GM21423 (cell line): ENCODE data around the gene AK9.
"Not testable (repeated sequence)": the region's sequence is repeated elsewhere in the genome, so short reads cannot be mapped to it uniquely, and the experiment has no call there.

Source experiments
- ATAC-seq: cut with Tn5 transposase; IDR thresholded peaks from one replicate; pipeline ENCODE4 v1.9.1; 2021; ENCODE audit warnings: mild to moderate bottlenecking, moderate library complexity; ENCODE audit not compliant: unreplicated experiment

The AK9 gene

DNA sequence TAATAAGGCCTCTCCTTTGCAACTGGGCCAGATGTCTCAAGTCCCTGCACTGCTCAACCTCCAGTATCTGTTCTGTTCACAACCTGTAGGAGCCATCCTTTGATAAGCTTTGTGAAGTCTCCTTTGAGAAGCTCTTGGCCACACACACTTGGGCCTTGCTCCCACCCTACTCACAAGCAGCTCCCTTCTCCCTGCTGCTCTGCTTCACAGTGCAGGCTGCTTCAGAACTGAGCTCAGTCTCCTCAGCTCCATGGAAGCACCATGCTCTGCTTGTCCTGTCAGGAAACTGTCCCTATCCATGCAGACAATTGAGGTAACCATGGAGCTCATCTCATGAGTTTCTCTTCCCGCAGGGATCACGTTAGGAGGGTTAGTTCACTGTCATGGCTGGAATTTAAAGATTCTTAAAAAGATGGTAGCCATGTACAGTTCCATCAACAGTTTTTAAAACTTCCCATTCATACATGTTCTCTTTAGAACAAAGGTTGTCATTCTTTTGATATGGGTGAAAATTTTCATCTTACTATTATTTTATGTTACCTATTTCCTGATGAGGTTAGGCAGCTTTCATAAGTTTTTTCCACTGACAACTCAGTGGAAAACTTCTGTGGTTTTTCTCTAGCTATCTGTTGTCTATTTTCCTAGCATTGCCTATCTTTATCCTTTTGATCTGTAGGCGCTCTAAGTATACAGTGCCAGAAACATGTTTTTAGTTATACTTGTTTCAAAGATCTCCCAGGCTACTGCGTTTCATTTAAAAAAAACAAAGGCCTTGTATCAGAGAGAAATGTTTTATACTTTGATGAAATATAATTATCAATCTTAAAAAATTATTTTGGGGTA is 62.6 kb downstream of the AK9 start:
- no peak for ATAC-seq

DNA sequence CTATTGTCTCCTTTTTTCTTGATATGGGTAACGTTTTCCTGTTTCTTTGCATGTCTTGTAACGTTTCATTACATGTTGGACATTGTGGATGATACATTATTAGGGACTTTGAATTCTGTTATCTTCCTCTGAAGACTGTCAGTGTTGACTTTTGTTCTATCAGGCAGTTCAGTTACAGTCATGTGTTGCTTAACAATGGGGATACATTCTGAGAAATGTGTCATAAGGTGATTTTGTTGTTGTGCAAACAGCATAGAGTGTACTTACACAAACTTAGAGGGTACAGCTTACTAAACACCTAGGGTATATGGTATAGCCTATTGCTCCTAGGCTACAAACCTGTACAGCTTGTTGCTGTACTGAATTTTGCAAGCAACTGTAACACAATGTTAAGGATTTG is 64.7 kb downstream of the AK9 start:
- no peak for ATAC-seq

DNA sequence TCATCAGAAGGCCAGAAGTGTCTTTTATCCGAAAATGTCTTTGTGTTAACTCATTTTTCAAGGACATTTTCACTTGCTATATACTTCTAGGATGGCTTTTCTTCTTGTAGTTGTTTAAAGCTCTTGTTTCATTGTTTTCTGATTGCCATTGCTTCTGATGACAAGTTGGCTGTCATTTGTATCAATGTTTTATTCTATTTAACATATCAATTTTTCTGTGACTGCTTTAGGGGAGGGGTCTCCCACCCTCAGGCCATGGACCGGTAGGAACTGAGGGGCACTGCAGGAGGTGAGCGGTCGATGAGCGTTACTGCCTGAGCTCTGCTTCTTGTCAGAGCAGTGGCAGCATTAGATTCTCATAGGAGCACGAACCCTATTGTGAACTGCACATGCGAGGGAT is 65.8 kb downstream of the AK9 start:
- ATAC-seq = no peak

DNA sequence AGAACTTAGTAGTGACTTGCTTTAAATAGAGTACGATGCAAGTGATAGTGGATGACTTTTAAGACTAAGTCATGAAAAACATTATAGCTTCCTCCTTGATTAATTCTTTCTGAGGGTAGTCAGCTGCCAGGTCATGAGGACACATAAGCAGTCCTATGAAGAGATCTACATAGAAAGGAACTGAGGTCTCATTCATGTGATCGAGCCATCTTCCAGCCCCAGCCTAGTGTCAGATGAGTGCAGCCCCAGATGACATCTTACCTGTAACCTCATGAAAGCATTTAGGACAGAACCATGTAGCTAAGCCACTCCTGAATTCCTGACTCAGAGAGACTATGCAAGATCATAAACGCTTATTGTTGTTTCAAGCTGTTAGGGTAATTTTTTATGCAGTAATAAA is 67.7 kb downstream of the AK9 start:
- no peak for ATAC-seq

DNA sequence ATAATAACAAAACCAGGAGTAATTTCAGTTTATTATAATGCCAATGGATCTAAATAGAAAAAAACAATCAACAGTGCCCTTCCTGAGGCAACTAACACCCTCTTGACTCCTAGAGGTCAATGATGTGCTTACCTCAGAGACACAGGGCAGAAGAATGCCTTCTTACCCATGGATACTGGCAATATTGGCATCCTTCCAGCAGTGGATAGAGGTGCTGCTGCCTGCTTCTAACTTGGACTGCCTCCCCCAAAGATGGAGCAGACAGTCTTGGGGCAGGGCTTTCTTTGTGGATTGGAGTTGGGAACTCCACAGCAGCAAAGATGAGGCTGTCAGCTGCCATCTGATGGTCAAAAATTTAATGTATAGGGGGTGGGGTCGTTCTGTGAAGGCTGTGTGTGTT is 78.7 kb downstream of the AK9 start:
- no peak for ATAC-seq

DNA sequence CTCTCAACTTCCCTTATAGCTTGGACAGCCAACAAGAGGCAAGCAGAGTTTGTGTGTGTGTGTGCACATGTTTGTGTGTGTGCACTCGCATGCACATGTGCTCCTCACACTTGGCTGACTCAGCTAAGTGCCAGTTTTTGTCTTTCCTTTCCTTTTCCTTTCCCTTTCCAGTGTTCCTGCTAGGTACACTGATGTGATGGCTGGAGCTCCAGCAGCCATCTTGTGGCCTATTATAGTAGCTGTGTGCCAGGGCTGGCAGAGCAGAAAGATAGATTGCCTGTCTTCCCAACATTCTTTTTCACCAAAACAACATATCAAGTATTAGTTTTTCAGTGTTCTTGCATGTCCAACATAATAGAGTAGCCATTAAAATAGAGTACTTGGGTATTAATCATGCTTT is 79.5 kb downstream of the AK9 start:
- no peak for ATAC-seq

DNA sequence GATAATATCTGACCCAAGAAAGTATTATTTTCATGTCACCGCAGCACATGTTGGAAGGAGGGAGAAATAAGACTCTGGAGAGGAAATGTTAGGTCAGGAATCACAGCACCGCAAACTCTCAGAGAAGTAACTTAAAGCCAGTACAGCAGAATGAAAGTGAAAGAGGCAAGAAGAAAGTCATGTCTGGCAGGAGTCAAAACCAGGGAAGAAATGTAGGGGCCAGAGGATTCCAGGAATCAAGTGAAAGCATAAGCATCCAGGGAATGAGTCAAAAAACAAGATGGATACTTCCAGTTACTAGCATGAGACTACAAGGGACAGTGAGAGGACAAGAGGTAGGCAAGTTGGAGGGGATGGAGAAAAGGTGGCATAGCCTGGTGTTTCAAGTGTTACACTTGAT is 80.4 kb downstream of the AK9 start:
- no peak for ATAC-seq

DNA sequence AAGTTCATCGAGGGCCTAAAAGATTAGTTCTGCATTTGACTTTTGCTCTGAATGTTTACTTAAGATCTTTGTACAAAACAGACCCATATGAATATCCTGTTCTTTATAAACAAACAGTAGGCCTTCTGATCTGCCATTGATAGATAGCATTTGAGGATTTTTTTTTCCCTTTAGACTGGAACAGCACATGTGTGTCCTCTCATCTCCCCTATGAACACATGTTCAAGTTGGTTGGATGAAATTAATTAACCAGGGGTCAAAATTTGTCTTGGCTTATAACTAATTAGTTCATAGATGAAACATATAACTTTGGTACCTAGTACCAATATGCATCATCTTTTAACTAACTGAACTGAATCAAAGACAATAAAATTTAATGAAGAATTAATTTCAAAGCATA is 81.3 kb downstream of the AK9 start:
- no peak for ATAC-seq

DNA sequence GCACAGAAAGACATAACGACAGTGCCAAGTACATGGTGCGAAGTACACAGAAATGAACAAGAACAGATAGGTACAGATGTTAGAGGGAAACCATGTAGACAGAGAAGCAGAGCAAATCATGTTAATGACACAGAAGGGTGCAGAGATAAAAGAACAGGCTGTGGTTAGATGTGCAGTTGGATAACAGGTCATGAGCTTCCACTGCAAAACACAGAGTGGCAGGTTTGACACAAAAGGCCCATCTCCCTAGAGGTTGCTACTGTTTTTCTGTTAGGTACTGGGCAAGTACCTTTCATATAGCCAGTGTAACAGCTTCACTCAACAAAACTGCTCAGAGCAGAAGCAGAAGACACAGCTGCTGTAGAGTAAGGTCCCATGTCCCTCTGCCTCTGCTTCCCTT is 84.6 kb downstream of the AK9 start:
- ATAC-seq = no peak

DNA sequence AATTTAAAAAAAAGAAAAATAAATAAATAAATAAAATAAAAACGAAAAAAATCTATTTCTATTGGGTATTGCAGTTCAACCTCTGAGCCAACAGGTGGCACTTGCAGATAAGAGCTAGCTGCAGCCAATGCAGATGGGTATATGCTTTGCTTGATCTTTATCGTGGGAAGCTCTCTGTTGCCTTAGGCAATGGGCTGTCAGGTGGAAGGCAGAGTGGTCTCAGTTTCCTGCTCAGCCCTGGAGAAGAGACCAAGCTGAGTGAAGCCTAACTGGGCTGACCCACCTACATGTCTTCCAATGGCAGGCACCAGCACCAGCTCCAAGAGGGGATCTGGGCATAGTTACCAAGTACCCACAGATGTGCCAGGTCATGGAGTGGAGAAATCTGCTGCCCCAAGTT is 95.0 kb downstream of the AK9 start:
- ATAC-seq = no peak

DNA sequence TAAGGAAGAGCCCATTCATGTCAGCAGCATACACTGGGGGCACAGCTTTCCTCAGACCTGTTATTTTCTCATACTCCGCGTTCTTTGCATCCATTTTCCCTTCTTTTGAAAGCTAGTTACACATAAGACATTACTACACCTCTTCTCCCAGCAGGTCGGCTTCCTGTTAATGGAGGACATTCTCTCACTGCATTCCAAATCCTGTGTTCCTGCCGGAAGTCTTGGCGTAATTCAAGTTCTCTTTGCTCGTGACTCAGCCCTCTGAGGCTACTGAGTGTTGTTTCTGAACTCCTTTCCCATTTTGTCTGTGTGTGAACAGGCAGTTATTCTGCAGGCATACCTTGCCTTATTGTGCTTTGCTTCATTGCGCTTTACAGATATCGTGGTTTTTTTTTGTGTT is 110.5 kb downstream of the AK9 start:
- ATAC-seq = no peak

DNA sequence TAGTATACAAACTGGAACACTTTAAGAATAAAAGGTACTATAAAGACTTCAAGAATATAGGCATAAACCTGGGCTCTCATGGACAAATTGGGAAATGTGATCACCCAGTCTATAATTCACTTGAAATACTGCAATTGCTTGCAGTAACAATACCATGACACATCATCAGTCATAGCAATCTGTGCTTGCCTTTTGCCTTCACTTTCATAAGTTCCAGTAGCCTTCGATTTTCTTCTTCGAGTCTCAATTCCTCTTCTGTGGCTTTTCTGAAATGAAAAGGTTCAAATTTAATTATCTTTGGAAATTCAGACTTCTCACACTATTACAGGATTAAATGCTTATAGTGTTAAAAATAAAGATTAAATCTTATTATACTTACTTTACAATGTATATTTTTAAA is 111.6 kb downstream of the AK9 start:
- ATAC-seq = peak; percentile 70

DNA sequence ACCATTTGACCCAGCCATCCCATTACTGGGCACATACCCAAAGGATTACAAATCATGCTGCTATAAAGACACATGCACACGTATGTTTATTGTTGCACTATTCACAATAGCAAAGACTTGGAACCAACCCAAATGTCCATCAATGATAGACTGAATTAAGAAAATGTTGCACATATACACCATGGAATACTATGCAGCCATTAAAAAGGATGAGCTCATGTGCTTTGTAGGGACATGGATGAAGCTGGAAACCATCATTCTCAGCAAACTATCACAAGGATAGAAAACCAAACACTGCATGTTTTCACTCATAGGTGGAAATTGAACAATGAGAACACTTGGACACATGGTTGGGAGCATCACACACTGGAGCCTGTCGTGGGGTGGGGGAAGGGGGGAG is 121.1 kb downstream of the AK9 start:
- not testable (repeated sequence) for ATAC-seq

DNA sequence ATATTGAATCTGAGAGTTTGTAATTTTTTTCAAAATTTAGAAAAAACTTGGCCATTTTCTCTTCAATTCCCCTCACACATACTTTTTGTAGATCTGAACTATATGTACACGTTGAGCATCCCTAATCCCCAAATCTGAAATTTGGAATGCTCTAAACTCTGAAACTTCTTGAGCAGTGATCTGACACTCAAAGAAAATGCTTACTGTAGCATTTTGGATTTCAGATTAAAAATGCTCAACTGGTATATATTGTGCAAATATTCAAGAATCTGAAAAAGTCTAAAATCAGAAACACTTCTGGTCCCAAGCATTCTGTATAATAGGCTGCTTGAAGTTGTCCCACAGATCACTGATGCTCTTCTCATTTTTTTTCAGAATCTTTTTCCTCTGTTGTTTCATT is 129.2 kb downstream of the AK9 start:
- ATAC-seq = no peak

DNA sequence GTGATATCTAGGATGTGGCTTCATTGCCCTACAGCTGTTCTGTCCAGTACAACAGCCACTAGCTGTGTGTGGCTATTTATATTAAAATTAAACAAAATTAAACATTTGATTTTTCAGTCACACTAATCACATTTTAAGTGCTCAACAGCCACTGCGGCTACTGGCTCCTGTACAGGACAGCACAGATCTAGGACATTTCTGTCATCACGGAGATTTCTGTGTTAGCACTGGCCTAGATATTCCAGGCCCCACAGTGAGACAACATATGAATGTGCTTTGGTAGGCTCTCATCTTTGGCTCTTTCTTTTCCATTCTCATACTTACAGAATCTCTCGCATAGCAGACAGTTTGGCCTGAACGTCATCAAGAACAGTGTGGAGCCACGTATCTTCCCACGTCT is 159.6 kb downstream of the AK9 start:
- ATAC-seq = no peak

DNA sequence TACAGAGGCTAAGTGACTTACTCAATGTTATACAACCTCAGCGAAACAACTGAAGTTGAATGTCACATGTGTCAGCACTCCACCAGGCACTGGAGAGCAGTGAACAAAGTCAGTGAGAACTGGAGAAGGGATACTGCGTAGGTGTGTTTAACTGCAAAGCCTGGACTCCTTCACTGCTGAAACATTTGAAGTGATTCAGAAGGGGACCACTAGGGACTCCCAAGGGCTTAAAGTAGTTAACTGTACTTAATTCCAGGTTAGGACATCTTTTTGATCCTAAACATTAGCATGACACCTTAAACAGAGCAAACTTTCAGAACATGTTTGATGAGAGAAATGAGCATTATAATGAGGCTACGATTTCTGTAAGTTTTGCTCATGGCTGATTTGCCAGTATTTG is 163.0 kb downstream of the AK9 start:
- no peak for ATAC-seq

DNA sequence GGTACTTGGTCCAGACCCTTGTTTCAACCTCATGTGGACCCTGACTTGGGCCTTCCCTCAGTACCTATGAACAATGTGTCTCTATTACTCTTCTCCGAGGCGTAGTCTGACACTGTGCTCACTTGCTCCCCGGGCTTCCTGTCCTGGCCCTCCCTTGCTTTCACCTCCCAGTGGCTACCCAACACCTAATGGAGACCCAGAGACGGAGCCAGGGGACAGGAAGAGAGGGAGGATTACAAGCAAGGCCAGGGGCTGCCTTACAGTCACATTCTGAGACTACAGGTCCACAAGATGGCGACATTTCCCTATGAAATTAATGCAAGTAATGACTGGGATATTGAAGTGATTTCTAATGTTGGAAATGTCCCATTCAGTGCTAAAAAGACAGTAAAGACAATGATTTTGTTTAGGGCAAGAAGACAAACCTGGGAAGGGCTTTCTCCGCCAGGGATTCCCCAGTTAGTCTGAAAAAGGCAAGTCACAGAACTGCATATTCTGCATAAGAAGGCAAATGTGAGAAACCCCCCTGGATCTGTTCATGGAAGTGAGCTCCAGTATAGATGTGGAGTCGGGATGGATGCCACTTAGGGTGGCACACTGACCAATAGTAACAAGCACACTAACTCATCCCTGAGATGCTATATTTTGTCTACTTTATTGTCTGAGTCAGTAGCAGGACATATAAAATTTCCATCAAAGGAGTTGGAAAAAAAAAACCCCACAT is 163.9 kb downstream of the AK9 start:
- ATAC-seq = no peak

DNA sequence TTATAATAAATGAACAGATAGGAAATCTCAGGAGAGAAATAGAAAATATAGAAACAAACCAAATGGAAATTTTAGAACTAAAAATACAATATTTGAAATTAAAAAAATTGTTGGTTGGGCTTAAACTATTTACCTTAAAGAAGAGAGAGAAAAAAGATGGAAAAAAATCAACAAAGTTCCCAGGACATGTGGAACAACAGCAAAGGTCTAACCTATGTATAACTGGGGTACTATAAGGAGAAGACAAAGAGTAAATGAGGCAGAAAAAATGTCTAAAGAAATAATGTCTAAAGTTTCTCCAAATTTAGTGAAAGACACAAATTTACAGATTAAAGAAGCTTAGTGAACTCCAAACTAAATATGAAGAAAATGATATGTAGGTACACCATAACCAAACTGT is 166.9 kb downstream of the AK9 start:
- ATAC-seq = no peak

DNA sequence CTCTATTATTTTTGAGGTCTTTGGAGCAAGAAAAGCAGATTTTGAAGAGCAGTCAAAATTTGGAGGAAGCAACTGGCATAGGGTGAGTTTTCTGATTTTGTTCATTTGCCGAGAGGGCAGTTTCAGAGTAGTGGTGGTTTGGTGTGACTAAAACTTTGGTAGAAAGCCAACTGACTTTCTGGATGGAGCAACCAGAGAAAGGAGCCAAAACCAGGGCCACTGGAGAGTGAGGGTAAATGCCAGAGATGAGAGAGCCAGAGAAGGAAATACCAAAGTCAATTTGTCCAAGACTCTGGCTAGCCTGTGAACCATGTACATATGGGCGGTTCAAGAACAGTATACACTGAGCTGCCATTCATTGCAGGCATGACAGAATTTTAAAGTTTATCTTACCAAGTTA is 167.5 kb downstream of the AK9 start:
- ATAC-seq = no peak

DNA sequence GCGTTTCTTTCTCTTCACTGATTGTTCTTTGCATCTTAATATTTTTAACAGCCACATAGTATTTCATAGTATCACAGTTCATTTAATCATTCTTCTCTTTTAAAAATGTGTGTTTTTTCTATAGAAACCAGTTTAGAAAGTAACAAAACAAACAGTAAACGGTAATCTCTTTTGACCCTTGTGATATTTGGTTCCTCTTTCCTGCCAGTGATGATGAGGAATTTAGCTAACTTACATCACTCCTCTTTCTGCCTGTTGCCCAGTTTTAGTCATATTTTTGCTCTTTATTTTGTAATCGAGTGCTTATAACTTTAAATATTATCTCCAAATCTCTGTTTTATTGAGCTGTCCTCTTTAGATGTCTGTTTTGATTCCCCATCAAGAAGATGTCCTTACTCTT is 169.9 kb downstream of the AK9 start:
- no peak for ATAC-seq

DNA sequence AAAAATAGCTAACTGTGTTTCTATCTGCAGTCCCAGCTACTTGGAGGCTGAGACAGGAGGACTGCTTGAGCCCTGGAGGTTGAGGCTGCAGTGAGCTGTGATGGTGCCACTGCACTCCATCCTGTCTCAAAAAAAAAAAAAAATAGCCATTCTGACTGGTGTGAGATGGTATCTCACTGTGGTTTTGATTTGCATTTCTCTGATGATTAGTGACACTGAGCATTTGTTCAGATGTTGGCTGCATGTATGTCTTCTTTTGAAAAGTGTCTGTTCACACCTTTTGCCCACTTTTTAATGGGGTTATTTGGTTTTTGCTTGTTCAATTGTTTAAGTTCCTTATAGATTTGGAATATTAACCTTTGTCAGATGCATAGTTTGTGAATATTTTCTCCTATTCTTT is 171.4 kb downstream of the AK9 start:
- ATAC-seq = not testable (repeated sequence)

DNA sequence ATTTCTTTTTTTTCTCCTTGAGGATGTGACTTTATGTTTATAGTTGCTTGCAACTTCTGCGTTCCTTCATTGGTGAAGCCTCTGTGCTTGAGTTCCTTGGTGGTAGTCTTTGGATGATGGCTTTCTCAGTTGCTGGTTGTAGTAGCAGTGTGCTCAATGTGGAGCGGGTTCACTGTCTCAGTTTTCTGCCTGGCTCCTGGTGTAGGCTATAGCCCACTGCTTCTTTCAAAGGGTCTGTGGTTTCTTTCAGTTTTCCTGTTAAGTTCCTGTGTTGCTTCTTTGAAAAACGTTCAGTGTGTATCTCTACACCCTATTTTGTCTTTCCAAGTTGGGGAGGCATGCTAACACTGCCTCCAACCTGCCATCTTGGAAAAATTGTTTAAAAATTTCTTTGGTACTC is 174.1 kb downstream of the AK9 start:
- ATAC-seq = no peak
